ENCODE results near the gene KANK4. TPM values are rescaled to one million over a fixed set of nuclear protein-coding genes. Genes with fewer than 3 reads are reported as not detected.

KANK4 gene
- total RNA-seq, 1 donor from 2014 or later: not detected

- CTCF ChIA-PET: no interaction called here
- POLR2A ChIA-PET: no interaction called here
- H3K27me3 Mint-ChIP-seq: peaks cover 35% of the 10 kb centered on the region
- H3K4me1 Mint-ChIP-seq: no peaks in the 10 kb centered on the region
- H3K27ac Mint-ChIP-seq: no peak overlapping the region
- no peak for ATAC-seq (ENCODE audit: low read depth)
- DNase-seq: no peak
- H3K9me3 Mint-ChIP-seq: no peaks in the 10 kb centered on the region
- H3K36me3 Mint-ChIP-seq (ENCODE audit: low read depth): no peaks in the 10 kb centered on the region
- no peak overlapping the region for H3K4me3 Mint-ChIP-seq
- intact Hi-C loops (cut with micrococcal nuclease): no loop called here
- no peak for TF ChIP-seq CTCF (IDR thresholded peaks at IDR 0.05)
Measured at GRCh38 chr1:62317021-62317768, 2.0 kb downstream of the KANK4 start.

- Mint-ChIP-seq H3K36me3 (ENCODE audit: low read depth) (no peaks in the 10 kb centered on the region), H3K27ac (no peak overlapping the region)
- ATAC-seq (ENCODE audit: low read depth): no peak
Measured at GRCh38 chr1:62316135-62316534, 3.1 kb downstream of the KANK4 start.

GRCh38 chr1:62315387-62315786, 3.8 kb downstream of the KANK4 start:
- Mint-ChIP-seq H3K4me3 (no peak overlapping the region), H3K4me1 (no peaks in the 10 kb centered on the region), H3K9me3 (no peaks in the 10 kb centered on the region), H3K27ac (no peak overlapping the region), H3K27me3 (peaks cover 36% of the 10 kb centered on the region), H3K36me3 (ENCODE audit: low read depth) (no peaks in the 10 kb centered on the region)
- ATAC-seq (ENCODE audit: low read depth): no peak
- no peak for TF ChIP-seq CTCF (IDR thresholded peaks at IDR 0.05)
- POLR2A ChIA-PET: no interaction called here
- intact Hi-C loops (cut with micrococcal nuclease): no loop called here
- no peak for DNase-seq
- CTCF ChIA-PET: no interaction called here

More at GRCh38 chr1:62316135-62316534, 3.1 kb downstream of the KANK4 start:
- no peak for TF ChIP-seq CTCF (IDR thresholded peaks at IDR 0.05)
- Mint-ChIP-seq H3K9me3 (no peaks in the 10 kb centered on the region), H3K27me3 (peaks cover 39% of the 10 kb centered on the region), H3K4me1 (no peaks in the 10 kb centered on the region), H3K4me3 (no peak overlapping the region)
- CTCF ChIA-PET: no interaction called here
- DNase-seq: no peak
- intact Hi-C loops (cut with micrococcal nuclease): no loop called here
- POLR2A ChIA-PET: no interaction called here

GRCh38 chr1:62314454-62315350, 4.5 kb downstream of the KANK4 start:
- CTCF ChIA-PET: no interaction called here
- DNase-seq (no peak), ATAC-seq (ENCODE audit: low read depth) (no peak)
- no peaks in the 10 kb centered on the region for H3K36me3 Mint-ChIP-seq (ENCODE audit: low read depth)
- no peaks in the 10 kb centered on the region for H3K9me3 Mint-ChIP-seq
- no peak overlapping the region for H3K27ac Mint-ChIP-seq
- POLR2A ChIA-PET: no interaction called here
- no peaks in the 10 kb centered on the region for H3K4me1 Mint-ChIP-seq
- intact Hi-C loops (cut with micrococcal nuclease): no loop called here
- H3K27me3 Mint-ChIP-seq: peaks cover 34% of the 10 kb centered on the region
- no peak for TF ChIP-seq CTCF (IDR thresholded peaks at IDR 0.05)
- H3K4me3 Mint-ChIP-seq: no peak overlapping the region

- peaks cover 31% of the 10 kb centered on the region for H3K27me3 Mint-ChIP-seq
- DNase-seq (no peak), ATAC-seq (ENCODE audit: low read depth) (no peak)
- no peaks in the 10 kb centered on the region for H3K36me3 Mint-ChIP-seq (ENCODE audit: low read depth)
- H3K9me3 Mint-ChIP-seq: no peaks in the 10 kb centered on the region
- H3K27ac Mint-ChIP-seq: no peak overlapping the region
- CTCF ChIA-PET: no interaction called here
- intact Hi-C loops (cut with micrococcal nuclease): no loop called here
- H3K4me3 Mint-ChIP-seq: no peak overlapping the region
- H3K4me1 Mint-ChIP-seq: no peaks in the 10 kb centered on the region
- no peak for TF ChIP-seq CTCF (IDR thresholded peaks at IDR 0.05)
- POLR2A ChIA-PET: no interaction called here
Measured at GRCh38 chr1:62312698-62313097, 6.5 kb downstream of the KANK4 start.
